Loucy (cell line): ENCODE data around the gene PFN3.

Source experiments
- EZH2phosphoT487 ChIP-seq: fragments of 200-600 bp; IDR thresholded peaks from 2 replicates; pipeline ENCODE4 v1.6.1; 2018; ENCODE audit warnings: antibody characterized with exemption, mild to moderate bottlenecking, moderate library complexity, borderline replicate concordance
- TF ChIP-seq, protein P1 (sequence below): fragments of 200-600 bp; sonication (generic); conservative IDR thresholded peaks from 2 replicates; pipeline ENCODE4 v1.5.1; 2014; ENCODE audit warnings: mild to moderate bottlenecking, antibody characterized with exemption, low read length

- no peak for TF ChIP-seq EZH2phosphoT487
- TF ChIP-seq, protein P1, sequence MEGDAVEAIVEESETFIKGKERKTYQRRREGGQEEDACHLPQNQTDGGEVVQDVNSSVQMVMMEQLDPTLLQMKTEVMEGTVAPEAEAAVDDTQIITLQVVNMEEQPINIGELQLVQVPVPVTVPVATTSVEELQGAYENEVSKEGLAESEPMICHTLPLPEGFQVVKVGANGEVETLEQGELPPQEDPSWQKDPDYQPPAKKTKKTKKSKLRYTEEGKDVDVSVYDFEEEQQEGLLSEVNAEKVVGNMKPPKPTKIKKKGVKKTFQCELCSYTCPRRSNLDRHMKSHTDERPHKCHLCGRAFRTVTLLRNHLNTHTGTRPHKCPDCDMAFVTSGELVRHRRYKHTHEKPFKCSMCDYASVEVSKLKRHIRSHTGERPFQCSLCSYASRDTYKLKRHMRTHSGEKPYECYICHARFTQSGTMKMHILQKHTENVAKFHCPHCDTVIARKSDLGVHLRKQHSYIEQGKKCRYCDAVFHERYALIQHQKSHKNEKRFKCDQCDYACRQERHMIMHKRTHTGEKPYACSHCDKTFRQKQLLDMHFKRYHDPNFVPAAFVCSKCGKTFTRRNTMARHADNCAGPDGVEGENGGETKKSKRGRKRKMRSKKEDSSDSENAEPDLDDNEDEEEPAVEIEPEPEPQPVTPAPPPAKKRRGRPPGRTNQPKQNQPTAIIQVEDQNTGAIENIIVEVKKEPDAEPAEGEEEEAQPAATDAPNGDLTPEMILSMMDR, result no peak
Observed at GRCh38 chr5:177361418-177362291, 38.8 kb downstream of the PFN3 start.
